Caco-2 (cell line): ENCODE data around the gene TAF3. TPM values are rescaled to one million over a fixed set of nuclear protein-coding genes. Genes with fewer than 3 reads are reported as not detected.

ENCODE experiments used
- BruUV-seq: library from RNA; stranded (reverse); fragments of 400-500 nt; replicated peaks from 2 replicates; lab custom pipeline; 2021; lab: Mats Ljungman, UMichigan
- CTCF ChIA-PET: fragments of 300-600 bp; sonication (Branson Sonifier 250); formaldehyde crosslinking; loops from one replicate; lab custom pipeline; 2022; ENCODE audit warnings: antibody characterized with exemption; lab: Charles Lee
- POLR2A ChIA-PET: fragments of 300-600 bp; sonication (Branson Sonifier 250); formaldehyde crosslinking; loops from one replicate; lab custom pipeline; 2022; ENCODE audit warnings: antibody characterized with exemption; lab: Charles Lee
- DNase-seq, 2 experiments: peaks; one replicate each; pipeline versions ENCODE4 v3.0.0 to v3.0.0-alpha.2; 2020 to 2022
- H3K27me3 ChIP-seq: replicated peaks from 2 replicates; pipeline ENCODE4 v1.6.0; 2011; ENCODE audit warnings: low read length; ENCODE audit not compliant: control insufficient read depth, insufficient read depth
- H3K36me3 ChIP-seq: 2 replicates; pipeline ENCODE4 v1.5.1; 2011; ENCODE audit warnings: low read length; ENCODE audit not compliant: control insufficient read depth, insufficient read depth
- H3K4me1 ChIP-seq: fragments of 250-450 bp; sonication (Bioruptor Pico); 2 replicates; pipeline ENCODE4 v1.5.1; 2020; ENCODE audit warnings: mild to moderate bottlenecking
- H3K4me3 ChIP-seq: 2 replicates; pipeline ENCODE4 v1.5.1; 2011; ENCODE audit warnings: low read depth, mild to moderate bottlenecking, control low read depth, low read length
- H3K9me3 ChIP-seq: fragments of 250-450 bp; sonication (Bioruptor Pico); 2 replicates; pipeline ENCODE4 v1.5.1; 2020; ENCODE audit warnings: mild to moderate bottlenecking, moderate library complexity
- H3K27ac Mint-ChIP-seq: one replicate; pipeline ENCODE4 v1.8.0; 2022; ENCODE audit warnings: mixed read lengths; ENCODE audit not compliant: unreplicated experiment
- H3K27me3 Mint-ChIP-seq: one replicate; pipeline ENCODE4 v1.8.0; 2022; ENCODE audit warnings: mixed read lengths; ENCODE audit not compliant: insufficient read depth, unreplicated experiment
- H3K36me3 Mint-ChIP-seq: one replicate; pipeline ENCODE4 v1.8.0; 2022; ENCODE audit warnings: mild to moderate bottlenecking, mixed read lengths; ENCODE audit not compliant: insufficient read depth, unreplicated experiment
- H3K4me1 Mint-ChIP-seq: one replicate; pipeline ENCODE4 v1.8.0; 2022; ENCODE audit warnings: low read depth, mixed read lengths; ENCODE audit not compliant: unreplicated experiment
- H3K4me3 Mint-ChIP-seq: one replicate; pipeline ENCODE4 v1.8.0; 2022; ENCODE audit warnings: mild to moderate bottlenecking, moderate library complexity, mixed read lengths; ENCODE audit not compliant: unreplicated experiment
- H3K9me3 Mint-ChIP-seq: one replicate; pipeline ENCODE4 v1.8.0; 2022; ENCODE audit warnings: mixed read lengths; ENCODE audit not compliant: unreplicated experiment
- CTCF ChIP-seq, 2 experiments: fragments of 200-600 bp in 1 of 2; IDR thresholded peaks; 1 replicate in 1 of 2; 2 replicates in 1 of 2; pipeline versions ENCODE4 v1.5.1 to v1.8.0; 2011 to 2022; ENCODE audit warnings: antibody characterized with exemption in 1 of 2, control low read depth in 1 of 2, inconsistent platforms in 1 of 2, low read depth in 1 of 2, low read length in 1 of 2, mild to moderate bottlenecking in 1 of 2, moderate library complexity in 1 of 2; ENCODE audit not compliant: insufficient read depth in 1 of 2, severe bottlenecking in 1 of 2, unreplicated experiment in 1 of 2
- intact Hi-C: fragments of 100-400 bp; cut with micrococcal nuclease; formaldehyde crosslinking; loops from one replicate; pipeline ENCODE4 v1.10.0; 2022; ENCODE audit not compliant: unreplicated experiment
- total RNA-seq: library from RNA; stranded (reverse); gene quantifications from 2 replicates; pipeline ENCODE4 v1.2.3, GENCODE V29; 2022

The TAF3 gene
- total RNA-seq, 1 experiment from 2014 or later: 30.6 TPM

GRCh38 chr10:8066124-8066523, 247.8 kb downstream of the TAF3 start:
- no peaks in the 10 kb centered on the region for H3K9me3 ChIP-seq
- Mint-ChIP-seq H3K27me3 (no peaks in the 10 kb centered on the region), H3K36me3 (peaks cover 97% of the 10 kb centered on the region), H3K4me1 (peaks cover 45% of the 10 kb centered on the region), H3K9me3 (no peaks in the 10 kb centered on the region), H3K4me3 (no peak overlapping the region), H3K27ac (peak overlapping the region; percentile 74)
- H3K4me1 ChIP-seq: peaks cover 33% of the 10 kb centered on the region
- H3K27me3 ChIP-seq: no peaks in the 10 kb centered on the region
- H3K4me3 ChIP-seq: no peak overlapping the region
- intact Hi-C loops: no loop called here
- ChIA-PET CTCF (interaction anchor here (0.5 to 0.6 kb wide), 2 partner anchors 11 to 402 kb away, joined by 3 to 8 read pairs; no protein-coding TSS in a partner anchor), POLR2A (interaction anchor here (0.7 kb wide), 1 partner anchor 276 kb away, joined by 5 read pairs; no protein-coding TSS in a partner anchor)
- no peak for TF ChIP-seq CTCF (IDR thresholded peaks at IDR 0.05; ENCODE audit: insufficient read depth in 1 of 2, low read depth in 1 of 2, low read length in 1 of 2, severe bottlenecking in 1 of 2, unreplicated experiment in 1 of 2)
- no TSS peak for BruUV-seq
- peaks cover 9% of the 10 kb centered on the region for H3K36me3 ChIP-seq
- DNase-seq: no peak

Other genes with a start within 250 kb of the TAF3 start
- 0.18 and 0.51 TPM in 2 replicates for gene ITIH5, start 151.5 kb upstream of the TAF3 start, total RNA-seq
- gene ITIH2, start 115.2 kb upstream of the TAF3 start, total RNA-seq: 13.3 and 20.3 TPM in 2 replicates
- 27.8 and 27.9 TPM in 2 replicates for gene KIN, start 30.5 kb upstream of the TAF3 start, total RNA-seq
- gene ATP5F1C, start 30.3 kb upstream of the TAF3 start, total RNA-seq: 568 and 613 TPM in 2 replicates
- 27.7 and 32.0 TPM in 2 replicates for gene GATA3, start 236.2 kb downstream of the TAF3 start, total RNA-seq